CD4-positive, alpha-beta T cell treated with Interleukin-6 for 4 hours (primary cell): ENCODE data around the gene DNAH6.
A peak's percentile ranks its signal among the peaks of the same experiment; 100 is the strongest.
"Not testable (repeated sequence)": the region's sequence is repeated elsewhere in the genome, so short reads cannot be mapped to it uniquely, and the experiment has no call there.

Experiments
- DNase-seq: peaks from one replicate; pipeline ENCODE4 v3.0.0-alpha.2; 2020; ENCODE audit warnings: mixed read lengths

The DNAH6 gene

DNA sequence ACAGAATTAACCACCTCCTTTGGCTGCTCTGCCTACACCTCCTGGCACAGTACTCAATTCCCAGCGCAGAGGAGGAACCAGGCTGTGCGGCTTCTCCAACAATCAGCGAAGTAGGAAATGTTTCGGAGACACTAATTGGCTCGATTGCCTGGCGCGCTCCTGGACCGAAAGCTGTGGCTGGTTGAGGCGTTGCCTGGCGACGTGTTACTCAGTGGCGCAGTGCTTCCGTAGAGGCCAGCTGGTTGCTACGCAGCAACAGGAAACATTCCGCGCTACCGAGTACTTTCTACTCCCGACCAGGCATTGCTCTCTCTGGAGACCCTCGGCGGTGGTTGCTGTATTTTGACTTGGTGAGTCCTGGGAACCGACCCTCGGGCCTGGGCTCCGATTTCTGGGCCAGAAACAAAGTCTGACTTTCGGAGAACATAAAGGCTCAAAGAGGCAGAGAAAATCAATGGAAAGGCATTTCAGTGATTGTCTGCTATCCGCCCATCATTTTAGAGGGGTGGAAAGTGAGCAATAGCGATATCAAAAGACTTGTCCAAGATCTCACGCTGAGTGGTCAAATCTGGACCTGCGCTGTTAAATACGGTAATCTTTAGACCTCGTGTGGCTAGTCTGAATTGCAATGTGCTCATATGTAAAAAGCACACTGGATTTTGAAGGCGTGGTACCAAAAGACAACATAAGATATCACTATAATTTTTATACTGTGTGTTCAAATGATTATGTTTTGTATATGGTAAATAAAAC is at the start of gene DNAH6:
DNAH6 (plus strand) TSS at position 265 of the 753 bp plus-strand sequence. CDS start 1,329 bp downstream, outside the sequence.
- peak; percentile 88 for DNase-seq

DNA sequence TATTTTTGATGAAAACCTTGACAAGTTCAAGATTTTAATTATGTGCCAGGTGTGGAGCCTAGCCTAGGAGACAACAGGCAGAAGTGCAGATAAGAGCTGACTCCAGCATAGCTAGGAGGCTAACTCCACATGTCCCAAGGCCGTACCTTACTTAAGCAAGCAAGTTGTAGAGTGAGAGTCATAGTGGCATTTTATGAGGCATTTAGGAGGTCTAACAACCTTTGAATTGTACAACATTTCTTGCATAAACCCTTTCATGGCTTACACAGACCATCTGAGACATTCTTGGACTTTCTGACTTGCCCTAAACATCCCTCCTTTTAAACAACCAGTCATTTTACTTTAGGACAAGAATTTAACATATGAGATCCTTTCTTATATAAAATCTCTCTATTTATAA is 48.9 kb upstream of the DNAH6 start:
- no peak for DNase-seq

DNA sequence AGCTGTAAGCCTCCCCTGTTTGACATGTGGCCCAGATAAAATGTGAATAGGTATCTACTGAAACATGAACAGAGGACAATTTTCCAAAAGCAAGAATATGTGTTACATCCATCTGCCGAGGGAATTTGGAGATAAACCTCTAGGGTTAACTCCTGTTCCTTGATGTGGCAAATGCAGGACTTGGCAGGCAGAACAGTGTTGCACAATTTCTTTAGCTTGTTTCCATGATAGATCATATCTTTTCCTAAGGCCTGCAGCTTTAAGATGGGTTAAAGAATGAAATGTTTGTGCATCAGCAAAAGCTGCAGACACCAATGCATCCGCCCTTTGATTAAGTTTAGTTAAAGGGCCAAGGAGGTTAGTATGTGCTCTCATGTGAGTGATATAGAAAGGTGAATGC is 43.9 kb upstream of the DNAH6 start:
- not testable (repeated sequence) for DNase-seq

DNA sequence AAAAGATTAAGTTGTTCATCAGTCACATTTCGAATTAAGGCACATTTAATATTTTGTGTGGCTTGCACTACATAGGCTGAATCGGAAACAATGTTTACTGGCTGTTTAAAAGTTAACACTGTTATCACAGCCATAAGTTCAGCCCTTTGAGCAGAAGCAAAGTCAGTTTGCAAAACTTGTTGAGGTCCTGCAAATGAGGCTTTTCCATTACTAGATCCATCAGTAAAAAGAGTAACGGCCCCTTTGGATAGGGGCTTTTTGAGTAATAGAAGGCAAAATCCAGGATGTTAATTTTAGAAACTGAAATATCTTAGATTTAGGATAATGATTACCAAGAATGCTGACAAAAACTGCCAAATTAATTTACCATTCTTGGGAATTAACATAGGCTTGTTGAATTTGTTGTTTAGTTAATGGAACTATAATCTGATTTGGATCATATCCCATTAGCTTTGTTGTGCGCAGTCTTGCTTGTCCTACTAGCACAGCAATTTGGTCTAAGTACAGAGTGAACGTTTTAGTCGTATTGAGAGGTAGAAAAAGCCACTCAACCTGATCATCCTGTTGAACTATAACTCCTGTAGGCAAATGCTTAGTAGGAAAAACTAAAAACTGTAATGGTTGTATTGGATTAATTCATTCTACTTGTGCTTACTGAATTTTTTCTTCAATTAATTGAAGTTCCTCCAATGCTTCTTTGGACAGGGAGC is 43.3 kb upstream of the DNAH6 start:
- DNase-seq, result no peak

DNA sequence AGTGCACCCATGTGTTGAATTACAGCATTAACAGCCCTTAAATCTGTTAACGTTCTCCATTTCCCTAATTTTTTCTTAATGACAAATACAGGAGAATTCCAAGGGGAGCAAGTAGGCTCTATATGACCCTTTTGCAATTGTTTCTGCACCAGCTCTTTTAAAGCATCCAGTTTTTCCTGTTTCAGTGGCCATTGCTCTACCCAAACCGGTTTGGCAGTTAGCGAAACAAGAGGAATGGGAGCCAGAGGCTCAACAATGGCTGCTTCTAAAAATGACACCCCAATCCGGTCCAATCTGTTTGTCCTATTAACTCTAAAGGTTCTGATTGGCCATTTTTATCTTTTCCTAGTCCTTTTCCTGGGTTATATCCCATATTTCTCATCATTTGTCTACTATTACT is 42.1 kb upstream of the DNAH6 start:
- DNase-seq, result no peak

DNA sequence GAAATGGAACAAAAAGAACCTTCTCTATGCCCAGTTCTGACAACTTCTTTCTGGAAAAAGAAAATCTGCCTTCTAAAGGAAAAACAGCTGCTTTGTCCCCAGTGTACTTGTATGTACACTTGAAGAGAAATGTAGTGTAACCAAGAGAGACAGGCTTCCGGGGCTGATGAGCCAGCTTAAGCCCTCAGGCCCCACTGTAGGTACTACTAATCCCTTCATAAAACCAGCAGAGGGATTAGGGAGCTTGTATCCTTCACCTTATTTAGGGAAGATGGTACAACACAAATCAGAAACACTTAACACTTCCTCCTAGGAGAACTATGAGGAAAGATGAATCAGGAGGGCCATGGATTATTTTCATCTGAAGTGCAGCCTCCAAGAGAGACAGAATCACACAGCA is 38.4 kb upstream of the DNAH6 start:
- no peak for DNase-seq

DNA sequence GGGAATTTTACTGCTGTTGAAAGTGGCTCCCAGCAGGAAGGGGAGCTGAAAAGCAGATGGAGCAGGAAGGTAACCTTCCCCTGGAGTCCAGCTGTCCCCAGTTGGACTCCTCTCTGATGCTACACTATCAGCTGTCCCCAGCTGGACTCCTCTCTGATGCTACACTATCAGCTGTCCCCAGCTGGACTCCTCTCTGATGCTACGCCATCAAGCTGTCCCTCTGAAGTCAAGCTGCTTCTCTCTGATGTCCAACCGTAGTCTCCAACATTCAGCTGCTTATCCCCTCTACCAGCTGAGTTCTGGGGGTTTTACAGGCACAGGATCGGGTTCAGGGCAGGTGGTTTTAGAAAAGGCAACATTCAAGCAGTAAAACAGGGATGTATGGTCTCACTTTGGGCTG is 37.4 kb upstream of the DNAH6 start:
- no peak for DNase-seq

DNA sequence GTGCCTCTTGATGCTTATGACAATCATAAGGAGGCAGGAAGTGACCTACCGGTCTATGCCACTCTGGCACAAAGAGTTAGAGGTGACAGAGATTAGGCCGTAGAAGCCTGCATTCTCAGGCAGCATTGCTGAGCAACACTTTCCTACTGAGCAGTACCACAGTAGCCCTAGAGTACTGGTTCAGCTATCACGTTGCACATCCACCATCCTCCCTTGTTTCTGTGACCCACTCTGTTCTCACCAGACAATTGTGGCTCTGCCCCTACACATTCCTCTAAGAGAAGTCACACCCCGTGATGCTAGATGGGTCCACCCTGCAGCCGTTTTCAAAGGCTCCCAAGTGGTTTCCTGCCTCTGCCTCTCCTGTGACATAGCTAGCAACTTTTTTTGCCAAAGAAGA is 34.6 kb upstream of the DNAH6 start:
- DNase-seq, result peak; percentile 42

DNA sequence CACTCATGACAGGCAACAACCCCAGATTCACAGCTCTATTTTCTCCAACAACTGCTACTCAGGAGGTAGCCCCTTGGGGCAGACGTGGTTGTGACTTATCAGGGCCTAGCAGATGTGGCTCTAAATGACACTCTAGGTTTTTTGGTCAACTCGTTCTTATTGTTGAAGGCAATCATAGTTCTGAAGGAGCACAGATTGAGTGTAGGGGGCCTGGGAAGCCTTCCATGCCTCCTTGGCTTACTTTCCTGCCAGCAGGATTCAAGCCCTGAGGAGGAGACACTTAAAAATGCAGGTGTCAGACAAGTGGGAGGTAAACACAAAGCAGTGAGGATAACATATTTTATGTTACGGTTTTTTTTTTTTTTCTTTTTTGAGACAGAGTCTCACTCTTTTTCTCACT is 33.7 kb upstream of the DNAH6 start:
- DNase-seq, result no peak

GRCh38 chr2:84483320-84483719 is 33.0 kb upstream of the DNAH6 start:
- DNase-seq, result no peak

DNA sequence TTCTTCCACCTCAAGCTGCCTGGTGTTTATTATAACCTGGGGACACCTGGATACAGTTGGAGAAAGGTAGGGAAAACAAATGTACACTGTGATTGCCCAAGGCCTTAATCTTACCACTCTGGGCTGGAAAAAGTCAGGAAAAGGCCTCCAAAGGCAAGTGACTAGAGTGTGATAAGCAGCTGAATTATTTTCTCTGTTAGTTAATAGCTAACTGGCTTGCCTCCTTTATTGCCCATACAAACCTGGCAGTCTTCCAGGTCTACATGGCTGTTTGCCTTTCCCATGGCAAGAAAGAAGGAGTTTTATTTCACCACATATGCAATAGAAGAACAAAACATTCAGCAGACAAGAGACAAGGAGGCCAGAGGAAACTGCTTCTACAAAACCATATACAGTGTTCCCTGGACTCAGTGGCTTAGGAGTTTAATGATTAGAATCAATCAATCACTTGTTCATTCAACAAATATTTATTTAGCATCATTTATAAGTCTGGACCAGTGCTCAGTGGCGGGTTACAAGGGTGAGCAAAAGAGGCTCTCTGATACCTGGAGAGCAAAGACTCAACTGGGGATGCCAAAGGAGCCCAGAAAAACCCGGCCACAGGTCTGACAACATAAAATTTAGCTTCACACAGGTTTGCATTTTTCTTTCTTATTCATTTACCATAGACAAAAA is 29.7 kb upstream of the DNAH6 start:
- no peak for DNase-seq

GRCh38 chr2:84487298-84487996 is 28.9 kb upstream of the DNAH6 start:
- no peak for DNase-seq

DNA sequence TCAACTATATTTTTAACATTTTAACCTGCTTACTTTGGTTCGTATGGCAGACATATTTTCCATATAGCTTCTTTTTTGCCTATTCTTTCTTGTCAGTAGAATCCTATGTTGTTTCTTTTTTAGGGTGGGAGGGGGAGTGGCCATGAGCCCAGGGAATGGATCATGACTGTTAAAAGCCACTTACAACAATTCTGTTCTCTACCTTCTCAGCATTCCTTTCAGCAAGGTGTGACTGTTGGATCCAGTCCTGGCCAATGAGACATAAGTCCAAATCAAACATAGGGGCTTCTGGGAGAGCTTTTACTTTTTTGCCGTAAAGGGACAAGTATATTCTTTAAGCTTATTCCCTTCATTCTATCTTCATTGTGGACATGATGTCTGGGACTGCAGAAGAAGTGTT is 25.0 kb upstream of the DNAH6 start:
- no peak for DNase-seq

GRCh38 chr2:84491741-84492140 is 24.6 kb upstream of the DNAH6 start:
- no peak for DNase-seq

DNA sequence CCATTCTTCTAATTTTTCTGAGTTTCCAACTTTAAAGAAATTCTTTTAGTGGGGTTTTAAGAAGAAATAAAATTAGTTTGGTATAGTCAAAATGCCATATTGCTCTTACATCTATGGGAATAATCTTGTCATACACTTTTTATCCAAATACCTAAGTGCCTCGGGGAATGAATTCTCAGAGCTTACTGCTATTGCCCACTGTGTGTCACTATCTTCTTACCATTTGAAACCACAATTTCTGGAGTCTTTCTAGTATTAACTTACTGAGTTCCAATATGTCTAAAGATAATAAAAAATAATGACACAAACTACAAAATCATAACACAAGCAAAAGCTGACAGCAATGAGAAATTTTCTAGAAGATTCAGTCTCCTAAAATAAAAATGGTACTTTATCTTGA is 23.7 kb upstream of the DNAH6 start:
- no peak for DNase-seq

- no peak for DNase-seq
These were observed 22.8 kb upstream of the DNAH6 start for GRCh38 chr2:84493514-84493913.

DNA sequence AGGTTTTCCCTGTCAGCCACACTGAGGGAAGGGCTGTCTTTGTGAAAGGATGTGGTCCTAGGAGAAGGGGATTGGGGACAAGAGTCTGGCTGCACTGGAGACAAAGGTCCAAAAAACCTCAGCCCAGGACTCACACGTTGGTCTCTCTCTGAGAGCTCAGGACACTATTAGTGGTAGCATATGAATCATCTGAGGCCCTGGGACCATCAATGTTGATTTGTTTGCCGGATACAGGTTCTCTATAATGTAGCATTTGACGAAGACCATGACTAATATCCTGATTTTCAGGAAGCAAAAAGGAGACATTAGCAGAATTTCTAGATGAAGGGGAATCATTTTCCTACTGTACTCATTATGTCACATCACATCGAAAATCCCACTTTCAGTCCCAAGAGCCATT is 22.2 kb upstream of the DNAH6 start:
- DNase-seq, result no peak

DNA sequence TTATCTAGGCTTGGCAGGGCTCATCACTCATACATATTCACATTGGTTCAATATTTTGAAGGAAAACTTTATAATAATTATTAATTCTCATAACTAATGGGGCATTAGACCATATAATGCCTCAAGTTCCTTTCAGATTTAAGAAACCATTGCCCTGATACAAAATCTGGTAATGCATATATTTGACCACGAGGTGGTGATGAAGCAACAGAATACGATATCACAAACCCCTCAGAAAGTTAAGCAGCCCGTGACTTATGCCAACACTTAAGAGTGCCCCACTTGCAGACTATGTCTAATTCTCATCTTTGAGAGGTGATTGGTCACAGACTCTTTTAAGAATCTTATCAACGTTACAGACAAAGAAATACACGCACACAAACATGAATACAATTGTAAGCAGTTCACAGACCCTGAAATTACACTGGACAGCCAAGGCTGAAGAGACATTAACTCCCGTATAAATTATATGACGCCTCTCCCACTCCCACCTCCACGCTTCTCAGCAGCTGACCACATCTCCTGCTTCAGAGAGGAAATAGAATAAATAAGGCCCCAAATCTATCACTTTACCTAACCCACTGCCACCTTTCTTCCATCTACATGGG is 20.7 kb upstream of the DNAH6 start:
- DNase-seq, result peak; percentile 47

DNA sequence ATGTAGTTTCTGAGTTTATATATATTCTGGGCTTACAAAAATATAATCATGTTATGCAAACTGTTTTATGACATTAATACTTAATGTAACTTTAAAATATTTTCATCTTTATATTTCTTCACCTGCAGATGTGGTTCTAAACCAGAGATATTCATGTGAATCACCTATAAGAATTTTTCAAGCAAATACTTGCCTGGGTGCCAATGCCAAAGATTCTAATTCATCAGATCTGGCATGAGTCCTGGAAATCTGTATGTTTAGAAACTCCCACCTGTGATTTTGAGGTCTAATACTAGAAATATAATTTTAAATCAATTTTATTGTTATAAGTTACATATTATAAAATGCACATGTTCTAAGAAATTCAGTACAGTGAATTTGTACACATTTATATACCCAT is 19.9 kb upstream of the DNAH6 start:
- DNase-seq, result no peak

- no peak for DNase-seq
These were observed 19.0 kb upstream of the DNAH6 start for GRCh38 chr2:84497285-84497684.

DNA sequence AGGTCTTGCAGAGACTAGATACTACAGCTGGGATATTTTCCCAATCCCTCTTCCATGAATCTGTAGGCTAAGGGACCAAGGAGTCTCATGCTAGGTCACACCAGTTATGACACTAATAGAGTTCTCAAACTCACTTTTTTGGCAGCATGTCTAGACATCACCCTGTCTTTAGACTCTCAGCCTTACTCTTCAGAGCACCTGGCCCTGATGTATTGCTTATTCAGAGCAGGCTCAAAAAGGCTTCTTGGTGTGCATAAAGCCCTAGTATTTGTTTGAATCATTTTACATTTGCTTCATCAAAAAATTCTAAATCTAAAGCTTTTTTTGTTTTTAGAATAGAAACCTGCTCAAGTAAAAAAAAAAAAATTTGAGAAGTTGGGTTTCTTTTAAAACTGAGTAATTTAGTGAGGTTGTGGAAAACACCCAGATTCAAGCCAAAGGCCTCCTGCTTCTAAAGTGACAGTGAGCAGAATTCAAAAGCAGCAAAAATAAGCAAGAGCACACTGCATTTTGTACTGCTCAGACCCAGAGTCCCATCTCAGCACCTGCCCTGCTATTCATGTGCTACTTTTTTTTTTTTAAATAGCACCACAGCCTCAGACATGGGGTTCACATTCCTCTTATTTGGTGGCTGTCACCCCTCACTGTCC is 18.0 kb upstream of the DNAH6 start:
- no peak for DNase-seq

DNA sequence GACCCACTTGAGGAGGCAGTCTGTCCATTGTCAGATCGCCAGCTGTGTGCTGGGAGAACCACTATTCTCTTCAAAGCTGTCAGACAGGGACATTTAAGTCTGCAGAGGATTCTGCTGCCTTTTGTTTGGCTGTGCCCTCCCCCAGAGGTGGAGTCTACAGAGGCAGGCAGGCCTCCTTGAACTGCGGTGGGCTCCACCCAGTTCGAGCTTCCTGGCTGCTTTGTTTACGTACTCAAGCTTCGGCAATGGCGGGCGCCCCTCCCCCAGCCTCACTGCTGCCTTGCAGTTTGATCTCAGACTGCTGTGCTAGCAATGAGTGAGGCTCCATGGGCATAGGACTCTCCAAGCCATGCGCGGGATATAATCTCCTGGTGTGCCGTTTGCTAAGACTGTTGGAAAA is 5.3 kb upstream of the DNAH6 start:
- DNase-seq, result peak; percentile 6
